Pancreas (tissue), 10 donors: ENCODE measurements around the gene RBM22. TPM values are rescaled to one million over a fixed set of nuclear protein-coding genes. Genes with fewer than 3 reads are reported as not detected.
A peak's percentile ranks its signal among the peaks of the same experiment; 100 is the strongest.

Source experiments
- ATAC-seq, 4 donors: fragments of 200-7000 bp; cut with Tn5 transposase; one replicate each; pipeline versions ENCODE4 v1.8.0 to v1.9.1; 2020; ENCODE audit warnings: mild to moderate bottlenecking in 4 of 4, moderate library complexity in 4 of 4
- DNase-seq, 6 donors: peaks; one replicate each; pipeline ENCODE4 v3.0.0-alpha.2; 2020
- FAIRE-seq: peaks from 2 replicates; lab custom pipeline; 2012; peaks lifted over from hg19 to GRCh38; lab: Jason Lieb, UNC
- H3K27ac ChIP-seq, 4 donors: fragments of 200-600 bp; sonication (generic); 1 replicate in 3 of 4; 2 replicates in 1 of 4; pipeline versions ENCODE4 v1.5.0 to v1.8.0; 2020
- H3K27me3 ChIP-seq, 4 donors: fragments of 200-600 bp; one replicate each; pipeline ENCODE4 v1.8.0; 2021
- H3K36me3 ChIP-seq, 3 donors: fragments of 200-600 bp; sonication (generic) in 1 of 3; one replicate each; pipeline versions ENCODE4 v1.5.0 to v1.8.0; 2020 to 2021
- H3K4me1 ChIP-seq, 3 donors: fragments of 200-600 bp; one replicate each; pipeline ENCODE4 v1.8.0; 2021
- H3K4me3 ChIP-seq, 4 donors: fragments of 200-600 bp; sonication (generic) in 2 of 4; one replicate each; pipeline versions ENCODE4 v1.5.0 to v1.8.0; 2020 to 2021
- H3K9me3 ChIP-seq, 4 donors: fragments of 200-600 bp; one replicate each; pipeline ENCODE4 v1.8.0; 2021
- CTCF ChIP-seq, 4 donors: fragments of 200-600 bp; sonication (generic) in 3 of 4; IDR thresholded peaks; one replicate each; pipeline versions ENCODE4 v1.5.0 to v1.8.0; 2021; ENCODE audit warnings: antibody characterized with exemption in 4 of 4
- WGBS, 2 donors: extraction: QIAGEN DNeasy Blood & Tissue Kit; methylation state at CpG; one replicate each; pipeline ENCODE4 v1.1.7; 2013; 5-methylcytosine and 5-hydroxymethylcytosine counted together
- intact Hi-C, 3 donors: fragments of 100-400 bp; cut with DNase I; formaldehyde crosslinking; loops; one replicate each; pipeline versions ENCODE4 v1.11.1 to v1.14.2; 2022
- polyA plus RNA-seq, 2 donors: library from polyadenylated mRNA; stranded (reverse); fragments of 200-250 nt; gene quantifications; one replicate each; pipeline ENCODE4 v1.2.3, GENCODE V29; 2013
- total RNA-seq, 6 donors: library from RNA; stranded (reverse); fragmentation: NEBNext Ultra II Directional in 4 of 6; extraction: Animal tissue kit (Norgen Biotek cat#: 25700) in 4 of 6; gene quantifications; one replicate each; pipeline versions ENCODE4 v1.2.1 to v1.2.4, GENCODE V29; 2021 to 2023
- donor health status: healthy with polysubstance abuse.
- donor health status: DM: no; HTN: no; CAD: no; lungs with moderate emphysema.
- donor health status: DM: no; HTN: no; CAD: no.
- donor health status: control.
- donor health status: control.
- donor health status: Bipolar disorder and iron deficiency.
- donor health status: DM: yes; HTN: yes; CAD: no.
- donor health status: DM: no; HTN: no; CAD: no.
- donor health status: DM: no; HTN: no; CAD: no.
- donor health status: DM: yes; HTN: yes; CAD: no.

The RBM22 gene
- total and polyA plus RNA-seq, 8 donors: 14.8 to 32.3 (median 19.6) TPM

- H3K36me3 ChIP-seq: peaks cover 0 to 70% (median 19%) of the 10 kb centered on the region in 3 donors
- no peaks in the 10 kb centered on the region for H3K27me3 ChIP-seq
- FAIRE-seq (no peak), DNase-seq (no peak), ATAC-seq (no peak)
- H3K27ac ChIP-seq: no peak overlapping the region
- WGBS, 2 donors: 90 to 96% methylated on average over 2 of the region's 2 CpGs
- no peak for TF ChIP-seq CTCF (IDR thresholded peaks at IDR 0.05)
- intact Hi-C loops: no loop called here
- no peaks in the 10 kb centered on the region for H3K4me1 ChIP-seq
- peaks cover 0 to 2% (median 0%) of the 10 kb centered on the region in 4 donors for H3K9me3 ChIP-seq
- no peak overlapping the region for H3K4me3 ChIP-seq
These were observed 23.0 kb upstream of the RBM22 start for GRCh38 chr5:150723845-150724244.

GRCh38 chr5:150710165-150710564 lies 9.3 kb upstream of the RBM22 start:
- Histone ChIP-seq H3K4me3 (no peak overlapping the region), H3K9me3 (no peaks in the 10 kb centered on the region), H3K27me3 (no peaks in the 10 kb centered on the region), H3K36me3 (peaks cover 10 to 43% (median 15%) of the 10 kb centered on the region in 3 donors), H3K4me1 (peaks cover 0 to 6% (median 0%) of the 10 kb centered on the region in 3 donors), H3K27ac (no peak overlapping the region)
- intact Hi-C loops: no loop called here
- DNase-seq (no peak), ATAC-seq (peak in 1 of 4 donors; percentile 54), FAIRE-seq (no peak)
- WGBS, 2 donors: 51 to 53% methylated on average over 2 of the region's 2 CpGs
- no peak for TF ChIP-seq CTCF (IDR thresholded peaks at IDR 0.05)

GRCh38 chr5:150706776-150707390 lies 6.0 kb upstream of the RBM22 start:
- intact Hi-C loops: loop anchor here in 1 of 3 donors (10.0 kb wide), 1 partner anchor 138 kb away; the partner anchor contains the start of gene IRGM
- TF ChIP-seq CTCF (IDR thresholded peaks at IDR 0.05): no peak
- Histone ChIP-seq H3K36me3 (peaks cover 4 to 27% (median 6%) of the 10 kb centered on the region in 3 donors), H3K4me3 (no peak overlapping the region), H3K27ac (no peak overlapping the region), H3K9me3 (no peaks in the 10 kb centered on the region), H3K27me3 (no peaks in the 10 kb centered on the region), H3K4me1 (peaks cover 0 to 6% (median 0%) of the 10 kb centered on the region in 3 donors)
- ATAC-seq (no peak), DNase-seq (no peak), FAIRE-seq (no peak)
- WGBS, 2 donors: 76 to 80% methylated on average over 4 of the region's 4 CpGs

GRCh38 chr5:150703762-150704161 lies 2.9 kb upstream of the RBM22 start:
- Histone ChIP-seq H3K27me3 (no peaks in the 10 kb centered on the region), H3K9me3 (no peaks in the 10 kb centered on the region), H3K4me3 (no peak overlapping the region), H3K4me1 (peaks cover 9 to 14% (median 13%) of the 10 kb centered on the region in 3 donors), H3K27ac (no peak overlapping the region), H3K36me3 (peaks cover 0 to 3% (median 0%) of the 10 kb centered on the region in 3 donors)
- 68 to 86% methylated on average over 3 of the region's 3 CpGs for WGBS, 2 donors
- FAIRE-seq (no peak), ATAC-seq (no peak), DNase-seq (no peak)
- intact Hi-C loops: loop anchor here in 1 of 3 donors (10.0 kb wide), 1 partner anchor 141 kb away; the partner anchor contains the start of gene IRGM
- no peak for TF ChIP-seq CTCF (IDR thresholded peaks at IDR 0.05)

GRCh38 chr5:150700246-150700593 lies 642 bp downstream of the RBM22 start:
- intact Hi-C loops: loop anchor here in 1 of 3 donors (10.0 kb wide), 1 partner anchor 145 kb away; the partner anchor contains the start of gene IRGM
- ATAC-seq (peak in 2 of 4 donors; percentile 10 to 18), FAIRE-seq (no peak)

More at GRCh38 chr5:150700246-150700593, 642 bp downstream of the RBM22 start:
- Histone ChIP-seq H3K36me3 (peaks cover 0 to 33% (median 14%) of the 10 kb centered on the region in 3 donors), H3K27me3 (no peaks in the 10 kb centered on the region), H3K27ac (peak overlapping the region; percentile 61 to 92 (median 88)), H3K4me1 (peaks cover 9 to 14% (median 11%) of the 10 kb centered on the region in 3 donors), H3K4me3 (peak overlapping the region; percentile 53 to 98 (median 76)), H3K9me3 (no peaks in the 10 kb centered on the region)
- TF ChIP-seq CTCF (IDR thresholded peaks at IDR 0.05): no peak
- 0 to 1% methylated on average over 15 of the region's 15 CpGs for WGBS, 2 donors
- DNase-seq: no peak
